GM18502 (cell line): ENCODE measurements around the gene RUNX1.

Source experiments
- ATAC-seq: cut with Tn5 transposase; IDR thresholded peaks from one replicate; pipeline ENCODE4 v1.9.1; 2021; ENCODE audit warnings: mild to moderate bottlenecking; ENCODE audit not compliant: unreplicated experiment, poor library complexity

Gene RUNX1

DNA sequence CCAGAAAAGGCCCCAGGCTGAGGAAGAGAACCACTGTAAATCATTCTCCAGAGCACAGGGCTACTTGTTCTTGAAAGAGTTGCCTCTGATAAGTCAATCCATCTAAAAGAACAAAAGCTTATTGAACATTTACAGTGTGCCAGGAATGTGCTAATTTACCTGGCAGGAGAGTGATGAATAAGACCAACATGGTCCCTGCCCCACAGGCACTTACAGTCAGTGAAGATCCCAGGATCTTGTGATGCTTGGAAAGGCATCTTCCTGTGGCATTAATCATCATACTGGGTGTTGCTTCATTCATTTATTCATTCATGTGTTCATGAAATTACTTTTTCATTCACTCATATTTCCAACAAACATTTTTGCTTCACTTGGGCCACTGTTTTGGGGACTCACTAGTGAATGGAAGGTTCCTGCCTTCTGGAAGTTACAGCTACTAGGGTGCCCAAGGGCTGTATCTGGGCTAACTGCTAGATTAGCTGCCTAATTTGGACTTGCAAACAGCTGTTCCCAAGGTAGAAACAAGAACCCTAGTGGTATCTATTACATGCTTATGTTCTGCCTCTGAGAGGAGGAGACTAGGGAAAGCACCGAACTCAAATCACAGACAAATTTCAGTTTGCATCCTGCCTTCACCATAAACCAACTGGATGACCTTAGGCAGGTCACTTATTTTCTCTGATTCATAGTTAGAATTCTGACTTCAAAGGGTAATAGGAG, 246.8 kb downstream of the RUNX1 start:
- ATAC-seq: no peak

DNA sequence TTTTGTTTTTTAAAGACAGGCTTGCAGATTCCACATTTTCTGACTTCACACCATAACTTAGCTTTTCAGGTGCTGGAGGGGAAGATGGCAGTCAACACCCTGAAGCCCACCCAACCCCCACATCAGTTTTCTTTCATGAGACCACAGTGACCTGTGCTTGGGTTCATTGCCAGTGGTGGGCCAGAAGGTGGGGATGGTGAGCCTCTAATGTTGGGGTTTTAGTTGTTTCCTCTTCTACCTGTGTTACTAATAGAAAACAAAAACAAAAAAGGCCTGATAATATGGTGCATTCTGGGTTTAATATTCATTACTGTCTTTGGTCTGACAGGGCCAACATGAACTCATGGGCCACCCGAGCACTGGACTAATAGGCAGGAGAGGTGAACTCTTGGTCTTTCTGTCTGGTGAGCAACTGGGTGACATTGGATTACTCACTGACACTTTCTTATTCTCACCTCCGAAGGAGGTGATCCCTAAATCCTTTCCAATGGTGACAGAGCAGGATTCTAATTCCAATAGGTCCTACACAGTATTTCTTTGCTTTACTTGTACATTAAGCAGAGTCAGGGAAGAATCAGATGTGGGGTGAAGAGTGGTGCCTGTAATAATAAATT, 247.5 kb downstream of the RUNX1 start:
- ATAC-seq: no peak

DNA sequence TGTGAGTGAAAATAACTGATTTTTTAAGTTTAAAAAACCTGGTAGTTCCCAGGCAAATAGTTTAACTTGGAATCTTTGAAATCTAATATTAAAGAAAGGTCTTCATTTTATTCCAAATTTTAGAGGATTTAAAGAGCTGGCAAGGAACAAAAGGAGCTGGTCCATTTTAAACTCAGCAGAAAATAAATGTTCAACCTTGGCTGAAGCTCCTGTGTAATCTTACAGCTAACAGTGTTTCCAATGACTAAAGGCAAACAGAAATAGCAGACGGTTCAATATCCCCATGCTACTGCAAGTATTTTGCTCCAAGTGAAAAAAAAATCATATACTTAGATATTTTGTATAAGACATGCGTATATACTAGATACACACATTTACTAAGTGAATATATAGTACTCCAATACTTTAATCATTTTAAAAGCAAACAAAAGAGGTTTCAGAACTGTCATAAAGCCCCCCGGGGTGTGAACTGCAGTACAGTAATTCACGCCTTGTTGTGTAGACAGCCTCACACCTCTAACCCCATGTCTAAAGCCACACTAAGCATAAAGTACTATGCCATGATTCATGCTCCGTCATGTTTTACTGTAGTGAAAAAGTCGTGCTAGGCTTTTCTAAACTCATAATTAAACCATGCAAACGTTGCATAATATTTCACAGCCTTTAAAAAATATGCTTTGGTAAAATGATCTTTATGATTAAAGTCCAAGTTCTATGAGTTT, 248.1 kb downstream of the RUNX1 start:
- ATAC-seq: no peak

DNA sequence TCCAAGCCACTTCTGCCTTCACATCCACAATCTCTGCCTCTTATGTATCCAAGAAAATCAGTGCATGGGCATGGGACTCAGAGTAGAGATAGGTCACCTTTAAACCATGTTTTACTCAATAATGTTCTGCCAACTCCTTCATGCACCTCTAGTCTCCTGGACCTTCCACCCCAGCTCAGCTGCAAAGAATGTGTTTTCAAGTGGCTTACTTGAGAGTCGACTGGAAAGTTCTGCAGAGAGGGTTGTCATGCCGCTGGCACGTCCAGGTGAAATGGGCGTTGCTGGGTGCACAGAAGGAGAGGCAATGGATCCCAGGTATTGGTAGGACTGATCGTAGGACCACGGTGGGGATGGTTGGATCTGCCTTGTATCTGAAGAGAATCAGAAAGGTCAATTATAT, 250.0 kb downstream of the RUNX1 start:
- no peak for ATAC-seq

DNA sequence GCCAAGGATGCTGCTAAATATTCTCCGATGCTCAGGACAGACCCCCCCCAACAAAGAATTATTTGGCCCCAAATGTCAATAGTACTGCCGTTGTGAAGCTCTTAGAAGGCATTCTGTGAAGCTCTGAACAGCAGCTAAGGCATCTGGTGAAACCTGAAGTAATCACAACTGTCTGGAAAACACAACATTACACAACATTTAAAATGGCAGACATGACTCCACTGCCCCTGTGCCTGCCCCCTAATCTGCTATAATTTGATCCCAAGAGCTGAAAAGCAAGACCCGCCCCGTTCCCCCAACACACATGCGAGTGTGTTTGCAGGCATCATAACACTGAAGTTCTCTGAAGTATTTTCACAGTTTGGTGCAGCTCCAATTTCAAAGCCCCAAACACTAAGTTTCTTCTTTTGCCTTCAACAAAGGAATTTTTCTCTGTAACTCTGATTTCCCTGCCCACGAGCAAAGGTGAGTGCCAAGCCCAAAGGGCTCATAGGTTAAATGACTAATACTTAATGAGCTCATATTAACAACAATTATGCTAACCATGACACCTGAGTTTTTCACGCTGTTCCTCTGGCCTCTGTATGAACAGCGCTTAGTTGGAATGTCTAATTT, 251.1 kb downstream of the RUNX1 start:
- no peak for ATAC-seq

DNA sequence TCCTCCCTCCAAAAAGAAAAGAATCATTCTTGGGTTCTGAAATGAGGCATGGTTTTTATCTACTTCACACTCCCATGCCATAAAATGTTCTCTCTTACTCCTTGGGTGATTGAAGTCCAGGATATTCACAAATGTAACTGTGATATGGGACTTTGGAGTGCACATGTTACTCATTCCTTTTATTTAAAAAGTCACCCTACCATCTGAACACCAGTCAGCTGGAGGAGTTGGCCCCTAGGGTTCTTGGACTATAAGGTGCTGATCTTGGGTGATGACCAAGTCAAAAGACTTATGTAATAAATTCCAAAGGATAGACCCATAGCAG, 251.9 kb downstream of the RUNX1 start:
- no peak for ATAC-seq

DNA sequence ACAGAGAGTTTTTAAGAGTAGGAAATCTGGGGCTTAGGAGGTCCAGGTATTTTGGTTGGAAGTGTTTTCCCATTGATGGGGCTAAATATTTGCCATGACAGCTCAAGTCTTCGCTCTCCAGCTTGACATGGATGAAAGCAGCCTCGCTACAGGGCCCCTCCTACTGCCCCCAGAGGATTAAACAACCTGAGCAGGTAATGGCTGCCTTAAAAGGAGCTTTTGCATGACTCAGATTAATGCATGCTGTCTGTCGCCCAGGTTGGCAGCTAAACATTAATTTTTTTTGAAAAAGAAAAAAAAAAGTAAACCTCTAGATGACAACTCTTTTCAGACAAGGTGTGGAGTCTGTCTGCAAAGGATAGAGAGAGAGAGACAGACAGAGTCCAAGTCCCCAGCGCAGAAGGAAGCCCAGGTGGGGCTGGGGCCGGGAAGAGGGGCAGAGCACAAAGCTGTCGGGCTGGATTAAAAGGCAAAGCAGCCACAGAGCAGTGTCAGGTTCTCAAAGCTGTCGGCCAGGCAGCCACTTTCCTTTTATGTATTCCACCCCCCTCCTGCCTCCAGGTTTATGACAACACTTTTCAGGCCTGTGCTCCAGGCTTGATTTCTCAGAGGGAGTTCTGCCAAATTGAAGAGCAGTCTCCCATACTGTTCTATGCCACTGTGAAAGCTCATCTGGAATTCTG, 252.4 kb downstream of the RUNX1 start:
- no peak for ATAC-seq

DNA sequence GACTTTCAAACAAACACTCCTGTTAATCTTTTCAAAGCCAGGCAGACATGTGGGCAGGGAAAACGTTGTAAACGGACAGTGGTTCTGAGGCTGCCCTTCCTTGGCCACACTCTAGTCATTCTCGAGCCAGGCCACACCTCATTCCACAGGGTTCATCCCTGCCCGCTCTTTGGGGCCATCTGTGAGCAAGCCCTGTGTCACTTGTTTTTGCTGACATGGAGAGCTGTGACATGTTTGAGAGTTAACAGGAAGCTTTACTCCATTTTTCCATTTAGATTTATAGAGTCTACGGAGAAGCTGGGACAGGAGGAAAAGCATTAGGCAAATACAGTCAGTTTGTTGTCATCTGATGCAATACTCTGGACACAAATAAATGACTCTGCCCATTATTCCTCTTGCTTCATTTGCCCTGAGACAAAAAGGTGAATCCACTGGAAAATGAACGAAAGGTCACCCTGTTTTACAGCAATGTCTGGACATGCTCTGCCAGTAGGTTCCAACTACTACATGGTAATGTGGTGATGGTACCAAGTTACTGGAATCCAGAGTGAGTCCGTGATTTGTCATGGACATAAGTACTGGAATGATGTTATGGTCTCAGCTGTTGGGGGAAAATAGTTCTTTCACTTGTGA, 253.4 kb downstream of the RUNX1 start:
- no peak for ATAC-seq

DNA sequence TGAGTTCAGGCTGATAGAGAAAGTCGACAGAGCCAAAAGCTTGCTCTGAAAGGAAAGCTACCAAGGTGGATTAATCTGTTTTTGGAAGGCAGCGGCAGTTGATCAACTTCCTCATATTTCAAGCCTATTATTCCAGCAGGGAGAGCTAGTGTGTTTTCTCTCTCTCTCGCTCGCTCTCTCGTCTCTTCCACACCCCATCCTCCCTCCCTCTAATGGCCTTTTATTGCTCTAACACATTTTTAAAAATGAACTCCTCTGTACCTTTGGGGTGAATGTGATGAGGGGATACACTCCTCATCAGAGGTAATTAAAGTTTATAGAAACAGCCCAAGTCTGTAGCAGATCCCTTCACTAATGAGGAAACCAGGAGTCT, 253.9 kb downstream of the RUNX1 start:
- no peak for ATAC-seq

DNA sequence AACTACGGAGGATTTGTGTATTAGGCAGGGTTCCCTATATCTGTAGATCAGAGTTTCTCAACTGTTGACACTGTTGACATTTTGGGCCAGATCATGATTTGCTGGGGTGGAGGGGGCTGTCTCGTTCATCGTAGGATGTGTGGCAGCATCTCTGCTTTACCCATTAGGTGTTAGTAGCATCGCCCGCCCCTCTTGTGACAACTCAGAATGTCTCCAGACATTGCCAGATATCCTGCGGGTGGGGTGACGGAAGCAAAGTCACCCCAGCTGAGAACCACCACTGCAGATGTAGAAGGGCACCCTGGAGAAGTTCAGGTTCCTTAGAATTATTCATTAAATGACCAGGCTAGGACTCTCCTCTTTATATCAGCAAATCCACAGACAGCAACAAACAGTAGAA, 254.4 kb downstream of the RUNX1 start:
- ATAC-seq: no peak

DNA sequence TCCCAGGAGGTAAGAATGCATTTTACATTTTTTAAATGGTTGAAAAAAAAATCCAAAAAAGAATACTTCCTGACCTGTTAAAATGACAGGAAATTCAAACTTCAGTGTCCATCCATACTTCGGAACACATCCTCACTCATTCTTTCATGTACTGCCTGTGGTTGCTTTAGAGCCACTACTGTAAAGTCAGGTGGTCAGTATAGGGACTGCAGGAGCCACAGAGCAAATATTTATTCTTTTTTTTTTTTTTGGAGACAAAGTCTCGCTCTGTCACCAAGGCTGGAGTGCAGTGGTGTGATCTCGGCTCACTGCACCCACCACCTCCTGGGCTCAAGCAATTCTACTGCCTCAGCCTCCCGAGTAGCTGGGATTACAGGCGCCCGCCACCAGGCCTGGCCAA, 255.6 kb downstream of the RUNX1 start:
- no peak for ATAC-seq

DNA sequence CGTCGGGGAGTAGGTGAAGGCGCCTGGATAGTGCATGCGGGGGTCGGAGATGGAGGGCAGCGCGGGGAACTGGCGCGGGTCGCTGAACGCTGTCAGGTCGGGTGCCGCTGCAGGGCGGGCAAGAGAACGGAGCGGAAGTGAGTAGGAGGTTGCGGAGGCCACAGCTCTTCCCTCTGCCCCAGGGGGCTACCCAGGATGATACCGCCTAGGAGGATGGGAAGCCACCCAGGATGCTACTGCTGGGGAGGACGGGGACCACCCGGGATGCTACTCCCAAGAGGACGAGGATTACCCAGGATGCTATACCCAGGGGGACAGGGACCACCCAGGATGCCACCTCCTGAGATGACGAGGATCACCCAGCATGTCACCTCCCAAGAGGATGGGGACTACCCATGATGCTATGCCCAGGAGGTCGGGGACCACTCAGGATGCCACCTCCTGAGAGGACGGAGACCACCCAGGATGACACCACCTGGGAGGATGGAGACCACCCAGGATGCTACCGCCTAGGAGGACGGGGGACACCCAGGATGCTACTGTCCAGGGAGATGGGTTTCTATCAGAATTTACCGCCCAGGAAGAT, 256.5 kb downstream of the RUNX1 start:
- no peak for ATAC-seq

DNA sequence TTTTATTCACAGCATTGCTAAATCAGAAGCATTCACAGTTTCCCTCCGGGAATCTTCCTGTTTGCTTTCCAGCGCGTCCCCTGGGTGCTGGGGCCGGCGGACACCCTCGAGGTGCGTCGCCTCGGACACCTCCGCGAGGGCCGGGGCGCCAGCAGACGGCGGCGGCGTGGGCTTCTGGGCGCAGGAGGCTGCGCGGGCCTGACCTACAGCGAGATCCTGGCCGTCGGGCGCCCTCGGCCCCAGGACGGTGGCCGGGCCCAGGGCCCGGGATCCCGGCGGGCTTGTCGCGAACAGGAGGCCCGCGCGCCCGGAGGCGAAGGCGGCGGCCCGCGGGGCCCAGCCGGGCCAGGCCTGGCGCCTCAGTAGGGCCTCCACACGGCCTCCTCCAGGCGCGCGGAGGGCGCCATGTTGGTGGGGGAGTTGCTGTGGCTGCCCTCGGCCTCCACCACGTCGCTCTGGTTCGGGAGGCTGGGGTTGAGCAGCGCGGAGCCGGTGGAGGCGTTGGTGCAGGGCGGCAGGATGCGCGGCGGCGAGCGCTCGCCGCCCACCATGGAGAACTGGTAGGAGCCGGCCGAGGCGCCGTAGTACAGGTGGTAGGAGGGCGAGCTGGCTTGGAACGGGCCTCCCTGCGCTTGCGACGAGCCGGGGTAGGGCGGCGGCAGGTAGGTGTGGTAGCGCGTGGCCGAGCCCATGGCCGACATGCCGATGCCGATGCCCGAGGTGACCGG, 257.2 kb downstream of the RUNX1 start:
- ATAC-seq: no peak

DNA sequence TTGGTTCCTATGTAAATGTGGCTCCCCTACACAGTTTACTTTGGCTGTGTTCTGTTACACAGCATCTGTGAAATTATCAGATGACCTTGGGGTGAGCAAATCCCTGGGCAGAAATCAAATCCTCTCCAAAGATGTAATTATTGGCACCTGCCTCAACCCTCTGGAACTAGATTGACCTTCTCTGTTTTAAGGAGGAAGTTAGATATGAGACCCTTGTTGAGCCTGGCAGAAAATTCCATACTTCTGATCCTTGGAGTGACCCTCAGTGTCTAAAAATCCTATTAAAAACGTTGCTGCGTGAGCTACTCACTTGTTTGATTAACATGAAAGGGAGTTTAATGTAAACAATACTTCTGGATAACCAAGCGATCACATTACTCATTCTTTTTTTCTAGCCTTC, 258.3 kb downstream of the RUNX1 start:
- no peak for ATAC-seq

DNA sequence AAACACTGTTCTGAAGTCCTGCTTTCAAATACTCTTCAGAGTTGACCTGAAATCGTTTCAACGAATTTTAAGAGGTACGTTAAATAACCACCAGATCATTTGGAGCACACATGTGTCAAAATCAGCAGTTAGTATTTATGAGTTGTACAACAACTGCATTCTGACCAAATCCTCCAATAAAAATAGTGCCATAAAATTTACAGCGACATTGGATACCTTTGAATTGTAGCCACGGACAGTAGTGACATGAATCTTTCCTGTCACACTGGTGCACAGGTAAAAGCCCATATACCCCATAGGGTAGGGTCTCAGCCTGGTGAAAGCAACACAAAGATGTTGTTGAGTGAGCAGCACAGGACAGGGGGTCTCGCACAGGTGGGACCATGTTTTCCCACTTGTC, 258.8 kb downstream of the RUNX1 start:
- ATAC-seq: no peak

DNA sequence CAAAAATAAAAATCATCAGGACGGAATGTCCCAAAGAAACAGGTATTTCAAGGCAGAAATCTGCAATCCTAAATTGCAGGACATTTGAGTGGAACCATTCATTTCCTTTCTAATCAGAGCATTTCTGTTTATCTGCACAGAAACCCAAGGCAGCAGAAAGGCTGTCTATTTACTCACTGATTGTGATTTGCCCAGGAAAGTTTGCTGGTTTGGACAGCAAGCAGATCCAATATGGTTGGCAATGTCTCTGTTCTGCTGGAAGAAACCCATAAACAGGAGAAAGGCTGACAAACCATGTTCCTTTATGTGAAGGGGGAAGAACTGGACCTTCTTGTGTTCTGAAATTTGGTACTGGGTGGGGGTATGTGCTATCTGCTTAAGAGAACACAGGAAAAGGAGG, 260.2 kb downstream of the RUNX1 start:
- no peak for ATAC-seq

DNA sequence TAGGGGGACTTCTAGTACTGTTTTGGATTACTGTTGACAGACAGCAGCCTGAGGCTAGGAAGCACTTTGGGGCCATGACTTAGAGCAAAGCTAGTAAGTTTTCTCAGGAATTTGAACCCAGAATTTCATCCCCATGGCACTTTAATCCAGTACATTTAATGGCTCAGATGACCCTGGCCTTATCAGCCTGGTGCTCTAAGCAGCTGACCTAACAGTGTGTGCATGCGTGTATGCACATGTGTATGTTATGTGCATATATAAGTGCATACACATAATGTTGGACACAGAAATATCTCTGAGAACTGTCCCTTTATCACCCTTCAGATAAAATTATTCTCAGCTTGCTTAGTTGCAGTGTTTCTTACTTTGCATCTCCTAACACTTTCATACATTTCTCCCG, 265.3 kb downstream of the RUNX1 start:
- ATAC-seq: no peak

DNA sequence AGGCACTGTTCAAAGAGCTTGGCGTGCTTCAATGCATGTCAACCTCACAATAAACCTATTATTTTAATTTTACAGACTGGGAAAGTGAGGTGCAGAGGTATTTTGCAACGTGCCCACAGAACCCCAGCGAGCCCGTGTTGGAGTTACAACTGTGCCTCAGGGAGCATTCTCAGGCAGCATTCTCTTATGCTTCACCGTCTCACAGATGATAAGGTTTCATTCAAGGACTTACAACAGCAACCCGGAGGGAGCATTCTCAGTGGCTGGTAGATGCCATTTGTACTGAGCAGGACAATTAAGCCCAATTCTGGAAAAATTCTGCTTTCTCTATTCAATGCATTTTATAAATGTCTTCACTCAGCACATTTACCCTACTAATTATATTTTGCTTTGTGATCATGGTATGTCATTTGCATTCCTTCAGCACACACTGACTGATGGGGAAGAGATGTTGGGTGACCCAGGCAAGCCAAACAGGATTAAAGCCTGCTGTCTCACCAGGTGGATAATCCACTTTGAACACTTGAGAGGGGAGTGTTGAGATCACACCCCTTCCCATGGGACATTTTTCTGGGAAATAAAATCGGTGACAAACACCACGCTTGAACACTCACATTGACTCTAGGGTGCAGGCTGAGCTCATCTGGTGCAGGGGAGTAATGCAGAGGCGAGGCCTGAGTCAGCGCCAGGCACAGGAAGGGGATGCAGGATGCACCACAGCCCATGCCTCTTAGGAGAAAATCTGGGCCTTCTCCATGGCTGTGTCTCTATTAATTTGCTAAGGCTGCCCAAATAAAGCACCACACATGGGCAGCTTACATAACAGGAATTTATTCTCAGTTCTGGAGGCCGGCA, 266.4 kb downstream of the RUNX1 start:
- ATAC-seq: no peak

DNA sequence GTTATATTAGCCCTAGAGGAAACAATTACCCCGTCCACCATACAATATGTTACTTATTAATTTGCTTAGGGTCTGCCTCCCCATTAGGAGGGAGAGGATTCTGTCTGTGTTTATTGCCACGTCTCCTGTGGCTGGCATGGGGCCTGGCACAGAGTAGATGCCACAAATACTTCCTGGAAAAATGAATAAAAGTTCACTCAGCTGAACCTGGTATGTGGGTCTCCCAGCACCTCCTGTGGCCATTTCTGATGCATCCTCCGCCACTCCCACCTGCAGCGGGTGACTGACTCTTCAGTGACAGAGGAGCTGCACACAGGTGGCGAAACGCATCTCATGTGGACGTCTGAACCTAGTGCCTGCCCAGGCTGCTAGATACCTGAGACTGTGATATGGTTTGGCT, 267.6 kb downstream of the RUNX1 start:
- ATAC-seq: no peak
